PFSK-1 (cell line): ENCODE measurements around the gene IRF2.

Source experiments
- FOXP2 ChIP-seq: optimal IDR thresholded peaks from 2 replicates; pipeline ENCODE3; 2011; ENCODE audit warnings: borderline replicate concordance, control low read depth, inconsistent platforms; ENCODE audit not compliant: insufficient read depth; ENCODE audit errors: extremely low read length, extremely low read depth
- POLR2AphosphoS5 ChIP-seq: IDR thresholded peaks from 2 replicates; pipeline ENCODE4 v1.6.1; 2012; ENCODE audit warnings: low read depth, mild to moderate bottlenecking, control low read depth, low read length, moderate library complexity
- SIN3A ChIP-seq: IDR thresholded peaks from 2 replicates; pipeline ENCODE4 v1.6.1; 2012; ENCODE audit warnings: mild to moderate bottlenecking, low read length, moderate library complexity, borderline replicate concordance; ENCODE audit not compliant: insufficient read depth
- TAF1 ChIP-seq: IDR thresholded peaks from 2 replicates; pipeline ENCODE4 v1.6.1; 2012; ENCODE audit warnings: low read length, control low read depth, borderline replicate concordance; ENCODE audit not compliant: insufficient read depth
- TF ChIP-seq, protein P1 (sequence below), 2 experiments: IDR thresholded peaks; 2 replicates each; pipeline versions ENCODE4 v1.6.1 to v1.8.0; 2011 to 2012; ENCODE audit warnings: low read depth in 2 of 2, low read length in 2 of 2, control low read depth in 1 of 2, inconsistent platforms in 1 of 2, mild to moderate bottlenecking in 1 of 2, moderate library complexity in 1 of 2; ENCODE audit not compliant: insufficient read depth in 1 of 2

IRF2 gene

DNA sequence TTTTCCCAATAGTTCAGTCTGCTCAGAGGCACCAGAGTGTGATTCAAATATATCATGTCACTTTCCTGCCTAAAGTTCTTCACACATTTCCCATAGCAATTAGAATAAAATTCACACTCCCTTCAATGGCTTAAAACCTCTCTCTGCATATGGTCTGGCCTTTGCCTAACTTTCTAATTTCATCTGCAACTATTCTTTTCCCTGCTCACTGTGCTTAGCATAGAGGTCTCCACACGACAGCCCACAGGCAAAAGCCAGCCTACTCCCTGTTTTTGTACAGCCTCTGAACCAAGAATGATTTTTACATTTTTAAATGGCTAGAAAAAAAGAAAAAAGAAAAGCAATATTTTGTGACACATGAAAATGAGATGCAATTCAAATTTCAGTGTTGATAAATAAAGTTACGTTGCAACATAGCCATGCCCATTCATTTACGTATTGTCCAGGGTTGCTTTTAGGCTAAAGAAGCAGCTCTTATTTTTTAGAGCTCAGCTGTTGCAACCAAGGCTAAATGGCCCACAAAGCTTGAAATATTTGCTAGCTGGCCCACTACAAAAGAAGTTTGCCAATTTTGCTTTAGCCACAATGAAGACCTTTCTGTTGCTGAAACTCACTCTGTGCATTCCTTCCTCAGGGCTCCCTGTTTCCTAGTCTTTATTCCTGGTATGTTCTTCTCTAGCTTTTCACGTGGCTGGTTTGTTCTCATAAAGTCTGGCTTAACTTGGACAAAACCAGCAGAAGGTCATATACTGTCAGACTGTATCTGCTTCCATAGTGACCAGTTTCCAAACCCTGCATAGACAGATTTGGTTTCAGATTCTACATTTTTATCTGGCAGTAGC is 26.6 kb upstream of the IRF2 start:
- TF ChIP-seq TAF1 (no peak), POLR2AphosphoS5 (no peak), SIN3A (no peak), FOXP2 (no peak)
- TF ChIP-seq, protein P1, sequence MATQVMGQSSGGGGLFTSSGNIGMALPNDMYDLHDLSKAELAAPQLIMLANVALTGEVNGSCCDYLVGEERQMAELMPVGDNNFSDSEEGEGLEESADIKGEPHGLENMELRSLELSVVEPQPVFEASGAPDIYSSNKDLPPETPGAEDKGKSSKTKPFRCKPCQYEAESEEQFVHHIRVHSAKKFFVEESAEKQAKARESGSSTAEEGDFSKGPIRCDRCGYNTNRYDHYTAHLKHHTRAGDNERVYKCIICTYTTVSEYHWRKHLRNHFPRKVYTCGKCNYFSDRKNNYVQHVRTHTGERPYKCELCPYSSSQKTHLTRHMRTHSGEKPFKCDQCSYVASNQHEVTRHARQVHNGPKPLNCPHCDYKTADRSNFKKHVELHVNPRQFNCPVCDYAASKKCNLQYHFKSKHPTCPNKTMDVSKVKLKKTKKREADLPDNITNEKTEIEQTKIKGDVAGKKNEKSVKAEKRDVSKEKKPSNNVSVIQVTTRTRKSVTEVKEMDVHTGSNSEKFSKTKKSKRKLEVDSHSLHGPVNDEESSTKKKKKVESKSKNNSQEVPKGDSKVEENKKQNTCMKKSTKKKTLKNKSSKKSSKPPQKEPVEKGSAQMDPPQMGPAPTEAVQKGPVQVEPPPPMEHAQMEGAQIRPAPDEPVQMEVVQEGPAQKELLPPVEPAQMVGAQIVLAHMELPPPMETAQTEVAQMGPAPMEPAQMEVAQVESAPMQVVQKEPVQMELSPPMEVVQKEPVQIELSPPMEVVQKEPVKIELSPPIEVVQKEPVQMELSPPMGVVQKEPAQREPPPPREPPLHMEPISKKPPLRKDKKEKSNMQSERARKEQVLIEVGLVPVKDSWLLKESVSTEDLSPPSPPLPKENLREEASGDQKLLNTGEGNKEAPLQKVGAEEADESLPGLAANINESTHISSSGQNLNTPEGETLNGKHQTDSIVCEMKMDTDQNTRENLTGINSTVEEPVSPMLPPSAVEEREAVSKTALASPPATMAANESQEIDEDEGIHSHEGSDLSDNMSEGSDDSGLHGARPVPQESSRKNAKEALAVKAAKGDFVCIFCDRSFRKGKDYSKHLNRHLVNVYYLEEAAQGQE (IDR thresholded peaks at IDR 0.05; ENCODE audit: insufficient read depth in 1 of 2, low read depth in 2 of 2, low read length in 2 of 2): no peak

DNA sequence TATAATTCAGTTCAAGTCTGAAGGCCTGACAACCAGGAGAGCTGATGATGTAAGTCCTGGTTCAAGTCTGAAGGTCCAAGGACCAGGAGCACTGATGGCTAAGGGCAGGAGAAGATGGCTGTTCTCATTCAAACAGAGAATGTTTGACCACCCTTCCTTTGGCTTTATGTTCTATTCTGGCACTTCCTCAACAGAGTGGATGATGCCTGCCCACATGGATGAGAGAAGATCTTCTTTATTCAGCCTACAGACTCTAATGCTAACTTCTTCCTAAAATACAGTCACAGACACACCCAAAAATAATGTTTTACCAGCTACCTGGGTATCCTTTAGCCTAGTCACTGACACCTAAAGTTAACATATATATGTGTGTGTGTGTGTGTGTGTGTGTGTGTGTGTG is 25.6 kb upstream of the IRF2 start:
- TF ChIP-seq FOXP2: no peak
- TF ChIP-seq, protein P1 (IDR thresholded peaks at IDR 0.05; ENCODE audit: insufficient read depth in 1 of 2, low read depth in 2 of 2, low read length in 2 of 2): no peak

DNA sequence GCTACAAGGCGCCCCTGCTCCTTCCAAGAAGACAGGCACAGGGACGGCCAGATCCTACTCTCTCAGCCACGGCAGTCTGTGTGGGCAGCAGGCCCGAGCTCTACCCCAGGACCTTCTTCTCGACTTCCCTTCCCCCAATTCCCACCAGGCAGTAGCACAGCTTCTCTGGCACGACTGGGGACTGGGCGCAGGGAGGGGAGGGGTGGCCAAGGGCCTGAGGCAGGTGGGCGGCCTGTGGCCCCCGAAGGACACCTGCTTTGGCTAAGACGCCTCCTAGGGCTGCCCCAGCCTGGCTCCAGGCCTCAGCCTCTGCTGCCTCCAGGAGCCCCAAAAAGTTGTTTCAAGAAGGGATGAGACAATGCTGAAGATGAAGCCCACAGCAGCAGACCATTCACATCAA is 24.2 kb upstream of the IRF2 start:
- TF ChIP-seq, protein P1 (IDR thresholded peaks at IDR 0.05; ENCODE audit: insufficient read depth in 1 of 2, low read depth in 2 of 2, low read length in 2 of 2): no peak
- no peak for TF ChIP-seq TAF1
- no peak for TF ChIP-seq POLR2AphosphoS5
- TF ChIP-seq FOXP2: no peak
- no peak for TF ChIP-seq SIN3A

DNA sequence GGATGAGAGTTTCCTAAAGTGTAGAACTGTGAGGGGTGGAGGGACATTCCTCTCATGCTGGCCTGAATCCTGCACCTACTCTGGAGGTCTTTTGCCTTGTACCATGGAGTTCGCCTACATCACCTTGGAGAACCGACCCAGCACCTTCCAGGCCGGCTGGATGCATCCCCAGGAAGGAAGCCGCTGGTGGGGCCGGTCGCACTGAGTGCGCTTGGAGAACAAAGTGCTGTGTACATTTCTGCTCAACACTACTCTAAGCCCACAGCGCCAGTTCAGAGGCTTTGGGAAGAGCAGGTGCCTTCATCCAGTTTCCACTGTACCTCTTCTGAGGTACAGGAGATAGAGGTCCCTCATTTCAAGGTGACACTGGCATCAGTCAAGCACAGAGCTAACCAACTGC is 15.4 kb upstream of the IRF2 start:
- TF ChIP-seq TAF1: no peak

DNA sequence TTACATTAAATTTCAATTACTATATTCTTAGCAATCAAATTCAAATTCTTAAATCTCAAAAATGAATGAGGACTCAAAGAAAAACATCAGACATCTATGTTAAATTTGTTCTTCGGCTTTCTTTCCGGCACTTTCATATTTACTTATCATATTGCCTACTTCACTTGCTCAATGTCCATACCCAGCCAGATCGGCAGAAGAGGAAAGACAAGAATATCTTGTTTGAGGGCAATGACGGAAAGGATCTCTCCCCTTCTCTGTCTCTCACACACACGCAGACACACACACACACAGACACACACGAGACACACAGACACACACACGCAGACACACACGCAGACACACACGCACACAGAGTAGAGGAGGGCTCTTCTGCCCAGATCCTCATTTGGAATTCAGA is 13.2 kb upstream of the IRF2 start:
- TF ChIP-seq TAF1 (no peak), SIN3A (no peak), FOXP2 (no peak), POLR2AphosphoS5 (no peak)
- TF ChIP-seq, protein P1 (IDR thresholded peaks at IDR 0.05; ENCODE audit: insufficient read depth in 1 of 2, low read depth in 2 of 2, low read length in 2 of 2): no peak
